OCI-LY1 (cell line): ENCODE data around the gene SNX14.

Experiments used
- H2AFZ ChIP-seq: fragments of 200-600 bp; sonication (generic), shearing (Covaris generic); 2 replicates; pipeline ENCODE4 v1.6.0; 2014; ENCODE audit warnings: antibody characterized with exemption, mild to moderate bottlenecking, low read length
- H3F3A ChIP-seq: fragments of 200-600 bp; sonication (generic), shearing (Covaris generic); 2 replicates; pipeline ENCODE4 v1.6.0; 2014; ENCODE audit warnings: mild to moderate bottlenecking, antibody characterized with exemption, low read length, moderate library complexity; ENCODE audit not compliant: insufficient read depth
- H3K27ac ChIP-seq: fragments of 200-600 bp; sonication (generic); 2 replicates; pipeline ENCODE4 v1.5.1; 2014; ENCODE audit warnings: low read length, mixed run types, mild to moderate bottlenecking, low read depth; ENCODE audit not compliant: poor library complexity, severe bottlenecking
- H3K27me3 ChIP-seq: fragments of 200-600 bp; sonication (generic); 2 replicates; pipeline ENCODE4 v1.6.0; 2014; ENCODE audit warnings: antibody characterized with exemption, mild to moderate bottlenecking, low read length, moderate library complexity; ENCODE audit not compliant: insufficient read depth
- H3K36me3 ChIP-seq: fragments of 200-600 bp; sonication (generic); 2 replicates; pipeline ENCODE4 v1.6.1; 2014; ENCODE audit warnings: mild to moderate bottlenecking, antibody characterized with exemption, low read length, moderate library complexity, mixed read lengths; ENCODE audit not compliant: insufficient read depth
- H3K4me1 ChIP-seq: fragments of 200-600 bp; sonication (generic); 2 replicates; pipeline ENCODE4 v1.5.1; 2014; ENCODE audit warnings: mild to moderate bottlenecking, low read length, moderate library complexity; ENCODE audit not compliant: insufficient read depth, severe bottlenecking
- H3K4me2 ChIP-seq: fragments of 200-600 bp; sonication (generic), shearing (Covaris generic); 2 replicates; pipeline ENCODE4 v1.6.1; 2014; ENCODE audit warnings: low read length
- H3K4me3 ChIP-seq: fragments of 200-600 bp; sonication (generic); 2 replicates; pipeline ENCODE4 v1.5.1; 2014; ENCODE audit warnings: low read length, low read depth, mild to moderate bottlenecking, mixed read lengths; ENCODE audit not compliant: poor library complexity, severe bottlenecking
- H3K79me2 ChIP-seq: fragments of 200-600 bp; shearing (Covaris generic); 2 replicates; pipeline ENCODE4 v1.6.1; 2016; ENCODE audit warnings: mixed run types, low read length, mixed read lengths; ENCODE audit not compliant: insufficient read depth
- H3K9ac ChIP-seq: fragments of 200-600 bp; sonication (generic), shearing (Covaris generic); 2 replicates; pipeline ENCODE4 v1.6.1; 2014; ENCODE audit warnings: mild to moderate bottlenecking, low read length, mixed read lengths
- H3K9me2 ChIP-seq: fragments of 200-600 bp; sonication (generic), shearing (Covaris generic); 2 replicates; pipeline ENCODE4 v1.6.1; 2014; ENCODE audit warnings: low read depth, mild to moderate bottlenecking, low read length, mixed read lengths
- H3K9me3 ChIP-seq: fragments of 200-600 bp; shearing (Covaris generic); 2 replicates; pipeline ENCODE4 v1.6.1; 2014; ENCODE audit warnings: low read length, mixed read lengths
- H4K20me1 ChIP-seq: fragments of 200-600 bp; sonication (generic), shearing (Covaris generic); 2 replicates; pipeline ENCODE4 v1.6.0; 2016; ENCODE audit warnings: mild to moderate bottlenecking, low read length; ENCODE audit not compliant: insufficient read depth
- EZH2 ChIP-seq: fragments of 200-600 bp; sonication (generic), shearing (Covaris generic); IDR thresholded peaks from 2 replicates; pipeline ENCODE4 v1.8.0; 2017; ENCODE audit warnings: borderline replicate concordance, mixed run types, mild to moderate bottlenecking, antibody characterized with exemption, low read length, moderate library complexity, mixed read lengths
- TF ChIP-seq, protein P1 (sequence below): fragments of 200-600 bp; sonication (generic), shearing (Covaris generic); IDR thresholded peaks from 2 replicates; pipeline ENCODE4 v1.5.1; 2017; ENCODE audit warnings: mild to moderate bottlenecking, antibody characterized with exemption, low read length, moderate library complexity, mixed read lengths

SNX14 gene

GRCh38 chr6:85470023-85470410 is 123.6 kb downstream of the SNX14 start:
- no peak overlapping the region for H3K9ac ChIP-seq
- H3F3A ChIP-seq, result no peaks in the 10 kb centered on the region
- H3K9me2 ChIP-seq, result no peaks in the 10 kb centered on the region
- no peaks in the 10 kb centered on the region for H3K79me2 ChIP-seq
- no peak overlapping the region for H3K4me2 ChIP-seq
- H3K9me3 ChIP-seq, result no peaks in the 10 kb centered on the region
- no peaks in the 10 kb centered on the region for H3K36me3 ChIP-seq
- TF ChIP-seq EZH2, result no peak
- TF ChIP-seq, protein P1, sequence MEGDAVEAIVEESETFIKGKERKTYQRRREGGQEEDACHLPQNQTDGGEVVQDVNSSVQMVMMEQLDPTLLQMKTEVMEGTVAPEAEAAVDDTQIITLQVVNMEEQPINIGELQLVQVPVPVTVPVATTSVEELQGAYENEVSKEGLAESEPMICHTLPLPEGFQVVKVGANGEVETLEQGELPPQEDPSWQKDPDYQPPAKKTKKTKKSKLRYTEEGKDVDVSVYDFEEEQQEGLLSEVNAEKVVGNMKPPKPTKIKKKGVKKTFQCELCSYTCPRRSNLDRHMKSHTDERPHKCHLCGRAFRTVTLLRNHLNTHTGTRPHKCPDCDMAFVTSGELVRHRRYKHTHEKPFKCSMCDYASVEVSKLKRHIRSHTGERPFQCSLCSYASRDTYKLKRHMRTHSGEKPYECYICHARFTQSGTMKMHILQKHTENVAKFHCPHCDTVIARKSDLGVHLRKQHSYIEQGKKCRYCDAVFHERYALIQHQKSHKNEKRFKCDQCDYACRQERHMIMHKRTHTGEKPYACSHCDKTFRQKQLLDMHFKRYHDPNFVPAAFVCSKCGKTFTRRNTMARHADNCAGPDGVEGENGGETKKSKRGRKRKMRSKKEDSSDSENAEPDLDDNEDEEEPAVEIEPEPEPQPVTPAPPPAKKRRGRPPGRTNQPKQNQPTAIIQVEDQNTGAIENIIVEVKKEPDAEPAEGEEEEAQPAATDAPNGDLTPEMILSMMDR, result no peak
- H4K20me1 ChIP-seq, result no peaks in the 10 kb centered on the region
- no peak overlapping the region for H3K27ac ChIP-seq
- H3K27me3 ChIP-seq, result no peaks in the 10 kb centered on the region
- H3K4me1 ChIP-seq, result no peaks in the 10 kb centered on the region
- H3K4me3 ChIP-seq, result no peak overlapping the region
- H2AFZ ChIP-seq, result no peak overlapping the region

GRCh38 chr6:85469276-85470022 is 124.2 kb downstream of the SNX14 start:
- Histone ChIP-seq H3K9me3 (no peaks in the 10 kb centered on the region), H3K9me2 (no peaks in the 10 kb centered on the region), H3F3A (no peaks in the 10 kb centered on the region), H3K27ac (no peak overlapping the region), H2AFZ (no peak overlapping the region), H3K4me2 (no peak overlapping the region), H4K20me1 (no peaks in the 10 kb centered on the region), H3K27me3 (no peaks in the 10 kb centered on the region), H3K4me1 (no peaks in the 10 kb centered on the region), H3K9ac (no peak overlapping the region), H3K36me3 (no peaks in the 10 kb centered on the region), H3K4me3 (no peak overlapping the region), H3K79me2 (no peaks in the 10 kb centered on the region)
- TF ChIP-seq EZH2, result no peak
- TF ChIP-seq, protein P1, result no peak

- no peak overlapping the region for H3K27ac ChIP-seq
- no peak overlapping the region for H3K4me2 ChIP-seq
- no peaks in the 10 kb centered on the region for H3K9me3 ChIP-seq
- no peaks in the 10 kb centered on the region for H3K9me2 ChIP-seq
- no peaks in the 10 kb centered on the region for H3F3A ChIP-seq
- H3K4me1 ChIP-seq, result no peaks in the 10 kb centered on the region
- H3K9ac ChIP-seq, result no peak overlapping the region
- no peaks in the 10 kb centered on the region for H3K27me3 ChIP-seq
- no peak overlapping the region for H2AFZ ChIP-seq
- no peak overlapping the region for H3K4me3 ChIP-seq
- TF ChIP-seq EZH2, result no peak
- TF ChIP-seq, protein P1, result no peak
- no peaks in the 10 kb centered on the region for H3K79me2 ChIP-seq
- no peaks in the 10 kb centered on the region for H4K20me1 ChIP-seq
- H3K36me3 ChIP-seq, result no peaks in the 10 kb centered on the region
These were observed 125.3 kb downstream of the SNX14 start for GRCh38 chr6:85468326-85468725.
